ENCODE results near the gene ZBTB22.
A peak's percentile ranks its signal among the peaks of the same experiment; 100 is the strongest.

ZBTB22 gene

GRCh38 chr6:33321227-33321626 lies 3.7 kb upstream of the ZBTB22 start:
- Histone ChIP-seq H3K9ac (ENCODE audit: low read depth, low read length) (peak overlapping the region; percentile 85; the same call in 1 of the 2 replicates), H2AFZ (ENCODE audit: low read depth, low read length) (no peak overlapping the region), H3K4me2 (ENCODE audit: insufficient read depth, low read length) (peak overlapping the region; percentile 97), H3K4me1 (ENCODE audit: insufficient read depth, low read length) (peaks cover 64% of the 10 kb centered on the region), H3K36me3 (ENCODE audit: insufficient read depth, low read length) (peaks cover 34% of the 10 kb centered on the region), H3K79me2 (ENCODE audit: insufficient read depth, low read length) (peaks cover 51% of the 10 kb centered on the region), H3K9me3 (ENCODE audit: insufficient read depth, low read length, severe bottlenecking) (no peaks in the 10 kb centered on the region), H4K20me1 (ENCODE audit: insufficient read depth, low read length) (peaks cover 13% of the 10 kb centered on the region), H3K27ac (ENCODE audit: low read length) (no peak overlapping the region; the same call in none of the 2 replicates), H3K27me3 (ENCODE audit: insufficient read depth, low read length, poor library complexity) (no peaks in the 10 kb centered on the region), H3K4me3 (ENCODE audit: low read depth in 1 of 2, low read length in 2 of 2) (peak overlapping the region in 1 of 2 experiments; percentile 76; a peak in 2 of 4 replicates)
- ATAC-seq (ENCODE audit: insufficient read depth, low read depth) (no peak), DNase-seq (no peak)
- TF ChIP-seq CTCF (IDR thresholded peaks at IDR 0.05; ENCODE audit: borderline replicate concordance, extremely low read depth, low read length, poor library complexity, severe bottlenecking) = no peak
- TF ChIP-seq EZH2 (IDR thresholded peaks at IDR 0.05; ENCODE audit: borderline replicate concordance, low read depth, low read length, severe bottlenecking) = no peak

GRCh38 chr6:33320315-33321181 lies 3.0 kb upstream of the ZBTB22 start:
- TF ChIP-seq CTCF (IDR thresholded peaks at IDR 0.05; ENCODE audit: borderline replicate concordance, extremely low read depth, low read length, poor library complexity, severe bottlenecking) = no peak
- TF ChIP-seq EZH2 (IDR thresholded peaks at IDR 0.05; ENCODE audit: borderline replicate concordance, low read depth, low read length, severe bottlenecking) = no peak
- ATAC-seq (ENCODE audit: insufficient read depth, low read depth) (no peak), DNase-seq (no peak)
- Histone ChIP-seq H2AFZ (ENCODE audit: low read depth, low read length) (no peak overlapping the region), H3K4me1 (ENCODE audit: insufficient read depth, low read length) (peaks cover 64% of the 10 kb centered on the region), H3K4me2 (ENCODE audit: insufficient read depth, low read length) (peak overlapping the region; percentile 97; the same call in 1 of the 2 replicates), H3K27me3 (ENCODE audit: insufficient read depth, low read length, poor library complexity) (no peaks in the 10 kb centered on the region), H3K9me3 (ENCODE audit: insufficient read depth, low read length, severe bottlenecking) (no peaks in the 10 kb centered on the region), H4K20me1 (ENCODE audit: insufficient read depth, low read length) (peaks cover 13% of the 10 kb centered on the region), H3K27ac (ENCODE audit: low read length) (0 out of 2 replicates have a peak overlapping the region, but pooled peaks have one; percentile 11), H3K9ac (ENCODE audit: low read depth, low read length) (peak overlapping the region; percentile 85; the same call in 1 of the 2 replicates), H3K36me3 (ENCODE audit: insufficient read depth, low read length) (peaks cover 34% of the 10 kb centered on the region), H3K79me2 (ENCODE audit: insufficient read depth, low read length) (peaks cover 54% of the 10 kb centered on the region), H3K4me3 (ENCODE audit: low read depth in 1 of 2, low read length in 2 of 2) (peak overlapping the region in 1 of 2 experiments; percentile 76; a peak in 1 of 4 replicates)

GRCh38 chr6:33319939-33320314 lies 2.4 kb upstream of the ZBTB22 start:
- ATAC-seq (ENCODE audit: insufficient read depth, low read depth) (no peak), DNase-seq (no peak)
- peaks cover 54% of the 10 kb centered on the region for H3K79me2 ChIP-seq (ENCODE audit: insufficient read depth, low read length)
- H3K9me3 ChIP-seq (ENCODE audit: insufficient read depth, low read length, severe bottlenecking) = no peaks in the 10 kb centered on the region
- H3K36me3 ChIP-seq (ENCODE audit: insufficient read depth, low read length) = peaks cover 34% of the 10 kb centered on the region
- no peak overlapping the region for H3K27ac ChIP-seq (ENCODE audit: low read length)
- 0 out of 2 replicates have a peak overlapping the region, but pooled peaks have one; percentile 12 for H3K9ac ChIP-seq (ENCODE audit: low read depth, low read length)
- TF ChIP-seq CTCF (IDR thresholded peaks at IDR 0.05; ENCODE audit: borderline replicate concordance, extremely low read depth, low read length, poor library complexity, severe bottlenecking) = no peak
- no peak for TF ChIP-seq EZH2 (IDR thresholded peaks at IDR 0.05; ENCODE audit: borderline replicate concordance, low read depth, low read length, severe bottlenecking)
- peak overlapping the region; percentile 97; the same call in 1 of the 2 replicates for H3K4me2 ChIP-seq (ENCODE audit: insufficient read depth, low read length)
- no peak overlapping the region; a peak in 1 of 4 replicates for H3K4me3 ChIP-seq (ENCODE audit: low read depth in 1 of 2, low read length in 2 of 2)
- no peaks in the 10 kb centered on the region for H3K27me3 ChIP-seq (ENCODE audit: insufficient read depth, low read length, poor library complexity)
- H3K4me1 ChIP-seq (ENCODE audit: insufficient read depth, low read length) = peaks cover 70% of the 10 kb centered on the region
- H2AFZ ChIP-seq (ENCODE audit: low read depth, low read length) = no peak overlapping the region
- H4K20me1 ChIP-seq (ENCODE audit: insufficient read depth, low read length) = peaks cover 13% of the 10 kb centered on the region
